NCI-H1694 (cell line): Measurements from ENCODE around the gene SHLD1.

Experiments used
- DNase-seq: peaks from one replicate; lab custom pipeline; 2025; lab: John Stamatoyannopoulos, UW

The SHLD1 gene

DNA sequence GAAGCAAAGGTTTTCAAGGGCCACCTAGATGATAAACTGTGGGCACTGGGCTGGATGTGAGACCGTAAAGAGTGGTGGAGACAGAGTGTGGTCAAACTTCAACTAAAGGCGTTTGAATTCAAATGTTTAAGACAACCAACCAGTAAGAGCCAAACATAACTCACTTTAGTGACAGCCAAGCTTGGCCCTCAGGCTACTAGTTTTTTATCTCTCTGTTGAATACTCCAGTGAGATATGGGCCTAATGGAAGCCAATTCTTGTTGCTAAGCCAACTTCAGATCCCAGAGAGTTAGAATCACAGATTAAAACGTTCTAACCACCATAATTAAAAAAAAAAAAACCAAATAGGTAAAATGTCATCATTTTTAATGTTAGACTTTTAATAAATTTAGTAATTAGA is 142.9 kb downstream of the SHLD1 start:
- no peak for DNase-seq

DNA sequence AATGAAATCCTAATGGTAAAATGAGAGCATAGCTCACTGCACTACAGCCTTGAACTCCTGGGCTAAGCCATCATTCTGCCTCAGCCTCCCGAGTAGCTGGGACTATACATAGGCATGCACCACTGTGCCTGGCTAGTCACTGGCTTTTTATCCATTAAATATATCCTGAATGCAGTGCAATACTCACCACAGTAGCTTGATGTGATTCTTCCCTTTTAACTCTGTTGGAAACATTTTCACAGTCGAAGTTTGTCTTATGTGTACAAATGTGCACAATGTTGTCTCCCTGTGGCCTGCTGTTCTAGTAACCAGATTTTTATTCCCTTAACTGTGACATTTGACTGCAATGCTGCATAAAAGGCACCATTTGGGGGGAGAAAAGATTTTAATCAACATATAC is 143.4 kb downstream of the SHLD1 start:
- DNase-seq, result no peak

DNA sequence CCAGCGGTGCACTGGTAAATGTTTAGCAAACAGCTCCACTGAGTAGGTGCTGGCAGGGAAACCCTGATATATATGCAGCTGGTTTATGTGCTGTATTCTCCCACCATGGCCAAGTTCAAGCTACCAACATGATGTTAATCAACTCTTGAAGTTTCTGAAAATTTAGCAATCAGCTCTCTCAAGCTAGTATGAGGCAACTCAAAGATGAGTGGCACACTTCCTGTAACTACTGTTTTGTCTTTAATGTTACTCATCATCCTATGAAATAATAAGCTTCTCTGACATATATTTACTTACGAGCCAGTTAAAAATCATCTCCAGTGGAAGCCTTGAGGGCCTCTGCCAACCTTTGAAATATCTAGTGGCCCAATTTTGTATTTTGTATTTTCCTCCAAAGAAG is 145.4 kb downstream of the SHLD1 start:
- DNase-seq, result no peak

DNA sequence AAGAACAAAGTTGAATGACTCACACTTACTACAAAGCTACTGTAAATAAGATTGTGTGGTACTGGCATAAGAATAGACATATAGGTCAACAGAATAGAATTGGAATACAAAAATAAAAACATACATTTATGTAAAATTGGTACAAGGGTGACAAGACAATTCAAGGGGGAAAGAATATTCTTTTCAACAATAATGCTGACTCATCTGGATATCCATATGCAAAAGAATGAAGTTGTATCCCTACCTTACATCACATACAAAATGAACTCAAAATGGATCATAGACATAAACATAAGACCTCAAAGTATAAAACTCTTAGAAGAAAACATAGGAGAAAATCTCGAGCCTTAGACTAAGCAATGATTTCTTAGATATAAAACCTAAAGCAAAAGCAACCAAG is 149.2 kb downstream of the SHLD1 start:
- no peak for DNase-seq

DNA sequence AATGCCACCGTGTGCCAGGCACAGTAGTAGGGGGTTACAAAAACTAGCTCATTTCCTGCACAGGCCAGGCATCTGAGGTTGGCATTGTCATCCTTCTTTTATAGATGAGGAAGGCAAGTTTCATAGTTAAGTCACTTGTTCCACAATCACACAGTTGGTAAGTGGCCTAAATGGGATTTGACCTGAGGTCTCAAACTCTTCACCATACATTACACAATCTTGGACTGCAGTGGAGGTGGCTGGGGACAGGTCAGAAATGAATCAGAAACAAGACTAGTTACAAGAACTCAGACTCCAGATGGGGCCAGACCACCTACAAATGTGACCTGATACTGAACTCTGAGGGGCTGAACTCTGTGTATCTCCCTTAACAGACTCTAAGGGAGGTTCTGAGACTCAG is 150.7 kb downstream of the SHLD1 start:
- no peak for DNase-seq

DNA sequence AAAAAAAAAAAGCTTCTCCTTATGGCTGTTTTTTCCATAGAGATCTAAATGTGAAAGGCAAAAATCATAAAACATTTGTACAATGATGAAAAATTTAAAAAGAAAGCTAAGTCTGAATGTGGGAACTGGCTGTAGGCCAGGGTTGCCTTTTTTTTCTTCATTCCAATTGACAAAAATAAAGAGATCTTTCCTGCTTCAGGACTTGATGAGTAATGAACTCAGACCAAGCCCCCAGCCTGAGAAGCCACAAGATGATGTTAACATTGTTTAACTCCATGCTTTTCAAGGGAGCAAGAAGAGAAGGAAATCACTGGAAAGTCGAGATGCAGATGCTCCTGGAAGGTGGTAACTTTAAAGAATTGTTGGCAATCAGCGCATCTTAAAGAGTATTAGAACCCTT is 158.8 kb downstream of the SHLD1 start:
- no peak for DNase-seq

DNA sequence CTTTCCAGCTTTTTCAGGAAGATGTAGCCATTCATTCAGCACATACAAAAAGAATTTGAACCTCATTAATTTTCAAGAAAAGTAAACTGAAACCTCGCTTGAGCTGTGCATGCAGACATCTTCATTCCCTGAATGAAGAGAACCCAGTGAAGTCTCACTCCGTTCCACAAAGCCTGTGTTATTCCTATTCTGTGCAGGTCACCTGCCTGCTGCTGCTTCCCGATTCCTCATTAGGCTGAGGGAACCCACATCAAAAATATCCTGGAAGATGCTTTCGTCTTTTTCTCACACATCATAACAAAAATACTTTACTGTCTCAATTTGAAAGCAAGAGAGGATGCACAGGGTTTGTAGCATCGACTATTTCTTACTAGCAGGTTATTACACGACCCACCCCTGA is 160.0 kb downstream of the SHLD1 start:
- no peak for DNase-seq

DNA sequence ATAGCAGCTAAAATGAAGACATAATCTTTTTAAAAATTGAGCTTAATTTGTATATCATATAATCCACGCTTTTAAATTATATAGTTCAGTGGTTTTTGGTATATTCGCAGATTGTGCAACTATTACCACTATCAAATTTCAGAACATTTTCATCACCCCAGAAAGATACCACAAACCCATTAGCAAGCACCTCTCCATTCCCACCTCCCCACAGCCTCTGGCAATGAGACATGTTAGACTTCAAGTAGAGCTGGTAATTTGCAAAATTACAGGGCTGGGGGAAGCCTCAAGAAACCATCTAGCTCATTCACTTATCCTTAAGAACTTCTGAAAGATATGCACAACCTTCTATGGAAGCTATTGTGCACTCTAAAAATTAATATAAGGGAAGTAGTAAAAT is 163.0 kb downstream of the SHLD1 start:
- no peak for DNase-seq
